Coronary artery (tissue), 2 donors: ENCODE data around the gene COL7A1.

Source experiments
- DNase-seq: peaks from one replicate; pipeline ENCODE4 v3.0.0-alpha.2; 2017; ENCODE audit warnings: low spot score
- H3K27ac ChIP-seq, 2 donors: fragments of 200-600 bp; sonication (generic); one replicate each; pipeline ENCODE4 v1.5.1; 2016 to 2019
- H3K4me3 ChIP-seq: fragments of 200-600 bp; sonication (generic); 2 replicates; pipeline ENCODE4 v1.5.1; 2016; ENCODE audit warnings: mild to moderate bottlenecking, moderate library complexity
- TF ChIP-seq, protein P1 (sequence below): fragments of 200-600 bp; sonication (generic); IDR thresholded peaks from one replicate; pipeline ENCODE4 v1.5.1; 2019; ENCODE audit warnings: antibody characterized with exemption

COL7A1 gene

DNA sequence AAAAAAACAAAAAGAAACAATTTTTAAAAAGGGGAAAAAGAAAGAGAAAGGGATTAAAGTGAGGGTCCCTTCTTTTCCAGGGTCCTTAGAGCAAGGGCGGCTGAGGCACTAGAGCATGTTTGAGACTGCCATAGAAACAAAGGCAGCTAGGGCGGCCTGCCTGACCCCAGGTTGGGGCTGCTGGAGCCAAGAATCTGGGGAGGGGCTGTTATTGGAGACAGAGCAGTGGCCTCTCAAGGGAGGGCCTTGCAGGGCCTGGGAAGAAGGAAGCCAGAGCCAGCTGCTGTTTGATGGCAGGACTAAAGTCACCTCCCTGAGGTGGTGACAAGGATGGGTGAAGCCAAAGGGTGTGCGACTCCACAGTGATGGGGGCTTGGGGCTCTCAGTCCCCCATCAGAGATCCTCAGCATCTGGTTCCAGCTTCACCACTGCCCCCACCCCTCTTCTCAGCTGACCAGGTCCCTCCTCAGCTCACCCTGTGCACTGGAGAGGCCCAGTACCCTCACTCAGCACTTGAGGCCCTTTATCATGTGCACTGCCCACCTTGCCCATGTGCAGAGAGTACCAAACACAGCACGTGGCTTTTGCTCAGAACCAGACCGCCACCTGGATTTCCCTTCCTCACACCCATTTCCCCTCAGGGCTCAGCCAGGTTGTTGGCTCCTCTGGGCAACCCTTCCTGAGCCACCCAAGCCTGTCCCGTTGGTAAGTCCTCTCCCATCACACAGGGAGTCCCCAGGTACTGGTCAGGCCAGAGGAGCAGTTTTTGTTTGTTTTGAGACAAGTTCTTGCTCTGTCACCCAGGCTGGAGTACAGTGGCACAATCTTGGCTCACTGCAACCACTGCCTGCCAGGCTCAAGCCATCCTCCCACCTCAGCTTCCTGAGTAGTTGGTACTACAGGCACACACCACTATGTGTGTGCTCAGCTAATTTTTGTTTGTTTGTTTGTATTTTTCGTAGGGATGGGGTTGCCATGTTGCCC is 24.7 kb upstream of the COL7A1 start:
- Histone ChIP-seq H3K27ac (peak overlapping the region; percentile 74 to 94), H3K4me3 (no peak overlapping the region)
- no peak for DNase-seq
- TF ChIP-seq, protein P1, sequence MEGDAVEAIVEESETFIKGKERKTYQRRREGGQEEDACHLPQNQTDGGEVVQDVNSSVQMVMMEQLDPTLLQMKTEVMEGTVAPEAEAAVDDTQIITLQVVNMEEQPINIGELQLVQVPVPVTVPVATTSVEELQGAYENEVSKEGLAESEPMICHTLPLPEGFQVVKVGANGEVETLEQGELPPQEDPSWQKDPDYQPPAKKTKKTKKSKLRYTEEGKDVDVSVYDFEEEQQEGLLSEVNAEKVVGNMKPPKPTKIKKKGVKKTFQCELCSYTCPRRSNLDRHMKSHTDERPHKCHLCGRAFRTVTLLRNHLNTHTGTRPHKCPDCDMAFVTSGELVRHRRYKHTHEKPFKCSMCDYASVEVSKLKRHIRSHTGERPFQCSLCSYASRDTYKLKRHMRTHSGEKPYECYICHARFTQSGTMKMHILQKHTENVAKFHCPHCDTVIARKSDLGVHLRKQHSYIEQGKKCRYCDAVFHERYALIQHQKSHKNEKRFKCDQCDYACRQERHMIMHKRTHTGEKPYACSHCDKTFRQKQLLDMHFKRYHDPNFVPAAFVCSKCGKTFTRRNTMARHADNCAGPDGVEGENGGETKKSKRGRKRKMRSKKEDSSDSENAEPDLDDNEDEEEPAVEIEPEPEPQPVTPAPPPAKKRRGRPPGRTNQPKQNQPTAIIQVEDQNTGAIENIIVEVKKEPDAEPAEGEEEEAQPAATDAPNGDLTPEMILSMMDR, result no peak

DNA sequence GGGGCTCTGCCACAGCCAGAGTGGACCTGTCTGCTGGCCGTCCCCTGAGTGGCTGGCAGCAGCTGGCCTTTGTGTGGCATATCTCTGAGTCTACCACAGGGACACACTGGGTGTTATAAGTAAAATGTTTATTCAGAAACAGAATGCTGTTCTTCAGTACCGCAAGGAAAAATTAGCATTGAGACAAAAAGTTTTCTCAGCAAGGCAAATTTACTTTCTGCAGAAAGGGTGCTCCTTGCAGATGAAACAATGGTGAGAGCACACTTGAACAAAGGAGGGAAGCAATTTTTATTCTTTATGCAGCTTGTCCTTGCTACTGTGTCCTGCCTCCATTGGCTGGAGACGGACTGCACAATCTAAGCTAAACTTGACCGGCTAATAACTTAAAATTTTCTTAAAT is 22.4 kb upstream of the COL7A1 start:
- H3K27ac ChIP-seq, result peak overlapping the region; percentile 26 to 74
- DNase-seq, result no peak
- no peak overlapping the region for H3K4me3 ChIP-seq
- TF ChIP-seq, protein P1, result no peak

DNA sequence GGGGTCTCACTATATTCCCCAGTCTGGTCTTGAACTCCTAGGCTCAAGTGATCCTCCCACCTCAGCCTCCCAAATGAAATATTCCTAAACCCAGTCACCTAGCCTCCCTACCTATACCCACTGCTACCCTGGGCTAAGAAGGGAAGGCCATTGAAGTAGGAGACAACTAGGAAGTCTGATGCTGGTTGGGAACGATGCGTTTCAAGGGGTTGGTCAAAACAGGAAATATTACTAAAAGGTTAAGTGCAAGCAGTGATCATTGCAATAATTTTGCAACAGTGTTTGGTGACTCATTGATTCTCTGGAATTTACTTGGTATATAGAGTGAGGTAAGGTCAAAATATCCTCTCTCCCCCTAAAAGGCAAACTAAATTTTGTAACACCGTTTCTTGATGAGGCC is 18.9 kb upstream of the COL7A1 start:
- no peak for DNase-seq
- TF ChIP-seq, protein P1, result no peak
- no peak overlapping the region for H3K4me3 ChIP-seq
- H3K27ac ChIP-seq, result no peak overlapping the region

DNA sequence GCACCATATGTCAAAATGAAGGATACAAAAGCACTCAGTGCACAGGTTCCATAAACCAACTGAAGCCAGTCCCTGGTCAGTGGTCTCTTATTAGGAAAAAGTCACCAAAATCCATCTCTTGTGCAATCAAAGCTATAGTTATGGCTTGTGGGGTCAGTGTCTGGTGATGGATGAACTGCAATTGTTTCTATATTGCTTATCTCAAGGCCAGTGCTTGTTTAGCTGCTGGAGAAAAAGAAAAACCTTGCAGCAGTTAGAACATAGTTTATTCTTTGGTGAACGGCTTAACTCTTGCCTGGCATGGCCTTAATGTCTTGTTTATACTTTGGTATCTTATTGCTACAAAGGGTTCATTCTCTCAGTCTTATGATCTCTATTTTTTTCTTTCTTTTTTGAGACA is 17.2 kb upstream of the COL7A1 start:
- TF ChIP-seq, protein P1, result no peak
- Histone ChIP-seq H3K4me3 (no peak overlapping the region), H3K27ac (no peak overlapping the region)
- no peak for DNase-seq

DNA sequence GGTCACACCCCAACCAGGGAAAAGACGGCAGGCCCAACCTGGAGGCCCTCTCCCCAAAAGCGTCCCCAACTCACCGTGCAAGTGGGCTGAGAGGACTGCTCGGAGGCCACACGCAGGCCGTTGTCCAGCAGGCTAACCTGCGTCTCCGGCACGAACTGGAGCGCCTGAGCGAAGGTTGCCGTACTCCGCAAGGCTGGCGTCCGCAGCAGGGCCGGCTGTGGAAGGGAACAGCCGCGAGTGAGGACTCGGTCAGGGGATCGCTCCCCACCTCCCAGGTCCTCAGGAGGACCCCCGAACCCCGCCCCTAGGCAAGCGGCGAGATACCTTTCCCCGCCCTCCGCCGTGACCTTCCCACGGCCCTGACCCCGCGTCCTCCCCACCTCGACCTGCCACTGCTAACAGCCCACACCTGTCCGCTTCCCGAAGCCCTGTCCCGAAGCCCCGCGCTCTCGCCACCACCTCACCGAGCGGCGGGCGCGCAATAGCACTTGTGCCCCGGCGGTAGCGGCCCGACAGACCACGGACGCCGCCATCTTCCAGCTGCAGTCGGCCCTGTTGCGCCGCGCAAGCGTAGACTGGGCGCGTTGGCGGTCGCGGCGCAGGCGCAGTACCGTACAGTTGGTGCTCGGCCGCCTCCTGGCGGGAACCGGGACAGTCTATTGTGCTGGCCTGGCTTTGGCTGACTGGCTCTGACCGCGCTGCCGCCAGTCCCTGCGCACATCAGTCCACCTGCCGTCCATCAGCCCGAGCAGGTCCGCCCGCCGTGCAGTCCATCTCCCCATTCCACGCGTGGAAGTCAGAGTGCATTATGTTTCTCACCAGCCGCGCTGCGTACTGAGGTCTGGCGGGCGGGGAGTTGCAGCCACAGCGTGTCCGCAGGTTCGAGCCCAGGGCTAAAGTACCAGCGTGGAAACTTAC is 14.2 kb upstream of the COL7A1 start, which contains the start of gene UQCRC1:
Gene UQCRC1 (minus strand): TSS at position 559 of the 918 bp plus-strand sequence. CDS start 26 bp downstream, at position 533.
- TF ChIP-seq, protein P1, result peak; percentile 79
- Histone ChIP-seq H3K27ac (peak within 1 kb of the TSS; percentile 83 to 88), H3K4me3 (peak within 1 kb of the TSS; percentile 85)
- DNase-seq, result peak; percentile 93

DNA sequence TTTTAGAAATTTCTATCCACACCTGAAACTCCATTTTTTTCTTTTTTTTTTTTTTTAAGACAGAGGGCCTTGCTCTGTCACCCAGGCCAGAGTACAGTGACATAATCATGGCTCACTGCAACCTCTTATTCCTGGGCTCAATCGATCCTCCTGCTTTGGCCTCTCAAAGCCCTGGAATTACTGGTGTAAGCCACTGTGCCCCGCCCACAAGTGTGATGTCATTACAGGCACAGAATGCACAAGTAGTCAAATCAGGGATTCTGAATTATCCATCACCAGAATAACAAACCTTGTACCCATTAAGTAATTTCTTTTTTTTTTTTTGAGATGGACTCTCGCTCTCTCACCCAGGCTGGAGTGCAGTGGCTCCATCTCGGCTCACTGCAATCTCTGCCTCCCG is 12.4 kb upstream of the COL7A1 start:
- no peak for DNase-seq
- TF ChIP-seq, protein P1, result no peak
- H3K27ac ChIP-seq, result no peak overlapping the region
- no peak overlapping the region for H3K4me3 ChIP-seq
